ENCODE measurements around the gene MED27. TPM values are rescaled to one million over a fixed set of nuclear protein-coding genes. Genes with fewer than 3 reads are reported as not detected.

Gene MED27
- total and polyA plus RNA-seq, 2 of the 8 experiments (the other 6 are each of a cell fraction or from before 2014, with no cell fraction given) = 29.9 to 56.5 TPM

GRCh38 chr9:131926360-131926922, 153.2 kb downstream of the MED27 start (continued):
- TF ChIP-seq CHD7 (IDR thresholded peaks at IDR 0.05; ENCODE audit: insufficient replicate concordance, low read length) (no peak), USF2 (IDR thresholded peaks at IDR 0.05; ENCODE audit: low read length) (no peak), RAD21 (IDR thresholded peaks at IDR 0.05 in 1 of 2, conservative IDR thresholded peaks at IDR 0.05 in 1 of 2; ENCODE audit: low read depth in 2 of 2, low read length in 2 of 2) (no peak), RNF2 (IDR thresholded peaks at IDR 0.05; ENCODE audit: borderline replicate concordance, low read depth, low read length, missing control alignments, poor library complexity, severe bottlenecking) (no peak), BACH1 (IDR thresholded peaks at IDR 0.05; ENCODE audit: low read length) (no peak), E2F6 (IDR thresholded peaks at IDR 0.05) (no peak), FOSL1 (IDR thresholded peaks at IDR 0.05; ENCODE audit: insufficient read depth, low read depth, low read length) (no peak), NRF1 (IDR thresholded peaks at IDR 0.05; ENCODE audit: low read depth, low read length) (no peak)
